T1000 (cell line): ENCODE measurements around the gene THBS4.
"Not testable (repeated sequence)": the region's sequence is repeated elsewhere in the genome, so short reads cannot be mapped to it uniquely, and the experiment has no call there.

Source experiments
- DNase-seq: peaks from one replicate; lab custom pipeline; 2025; ENCODE audit warnings: mixed read lengths; lab: John Stamatoyannopoulos, UW

Gene THBS4

GRCh38 chr5:80076131-80077050 is 41.2 kb downstream of the THBS4 start:
- no peak for DNase-seq

- no peak for DNase-seq
Observed at GRCh38 chr5:80077051-80077714, 42.0 kb downstream of the THBS4 start.

DNA sequence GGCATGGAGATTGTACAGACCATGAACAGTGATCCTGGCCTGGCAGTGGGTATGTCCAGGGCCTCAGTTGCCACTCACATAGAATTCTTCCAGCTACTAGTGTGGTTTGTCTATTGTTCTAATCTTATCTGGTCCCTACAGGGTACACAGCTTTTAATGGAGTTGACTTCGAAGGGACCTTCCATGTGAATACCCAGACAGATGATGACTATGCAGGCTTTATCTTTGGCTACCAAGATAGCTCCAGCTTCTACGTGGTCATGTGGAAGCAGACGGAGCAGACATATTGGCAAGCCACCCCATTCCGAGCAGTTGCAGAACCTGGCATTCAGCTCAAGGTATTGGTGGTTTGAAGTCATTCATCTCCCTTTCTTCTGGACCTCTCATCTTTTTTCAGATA is 43.8 kb downstream of the THBS4 start:
- no peak for DNase-seq

DNA sequence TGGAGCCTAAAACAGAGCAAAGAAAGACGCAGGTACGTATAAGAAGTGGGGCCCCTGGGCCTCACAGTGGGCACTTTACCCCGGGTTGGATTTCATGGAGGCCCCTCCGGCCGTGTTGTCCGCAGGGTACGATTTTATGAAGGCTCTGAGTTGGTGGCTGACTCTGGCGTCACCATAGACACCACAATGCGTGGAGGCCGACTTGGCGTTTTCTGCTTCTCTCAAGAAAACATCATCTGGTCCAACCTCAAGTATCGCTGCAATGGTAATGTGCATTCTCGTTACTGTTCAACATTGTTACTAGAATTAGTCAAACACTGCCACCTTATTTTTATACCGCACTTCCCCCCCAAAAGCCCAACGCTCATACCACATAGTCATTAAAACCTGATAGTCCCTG is 47.1 kb downstream of the THBS4 start:
- no peak for DNase-seq

DNA sequence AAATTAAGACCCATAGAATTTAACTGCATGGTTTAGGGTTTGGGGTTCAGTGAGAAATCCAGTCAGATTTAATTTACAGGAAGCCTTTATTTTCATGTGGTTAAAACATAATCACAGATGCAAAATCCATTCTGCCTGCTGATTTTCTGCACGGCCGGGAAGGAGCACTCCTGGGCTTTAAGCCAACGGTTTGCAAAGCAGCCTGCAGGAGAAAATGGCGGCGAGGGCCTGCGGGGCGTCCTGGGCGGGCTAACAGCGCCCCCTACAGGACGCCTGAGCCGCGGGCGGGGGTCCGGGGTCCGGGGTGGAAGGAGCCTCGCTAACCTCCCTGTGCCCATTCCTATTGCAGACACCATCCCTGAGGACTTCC is 47.6 kb downstream of the THBS4 start:
- peak; percentile 67 for DNase-seq

- no peak for DNase-seq
Observed at GRCh38 chr5:80083101-80083890, 48.1 kb downstream of the THBS4 start.

- no peak for DNase-seq
Observed at GRCh38 chr5:80090884-80091166, 55.7 kb downstream of the THBS4 start.

DNA sequence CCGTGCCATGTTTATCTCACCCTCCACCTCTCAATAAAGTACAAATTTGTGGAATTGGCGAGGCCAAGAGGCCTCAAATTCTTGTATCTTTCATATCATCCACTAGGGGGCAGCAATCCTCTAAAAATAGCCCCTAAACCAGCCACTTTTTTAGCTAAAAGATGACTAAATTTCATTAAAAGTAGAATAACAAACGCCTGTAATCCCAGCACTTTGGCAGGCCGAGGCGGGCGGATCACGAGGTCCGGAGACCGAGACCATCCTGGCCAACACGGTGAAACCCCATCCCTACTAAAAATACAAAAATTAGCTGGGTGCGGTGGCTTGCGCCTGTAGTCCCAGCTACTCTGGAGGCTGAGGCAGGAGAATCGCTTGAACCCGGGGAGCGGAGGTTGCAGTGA is 56.6 kb downstream of the THBS4 start:
- DNase-seq: not testable (repeated sequence)

DNA sequence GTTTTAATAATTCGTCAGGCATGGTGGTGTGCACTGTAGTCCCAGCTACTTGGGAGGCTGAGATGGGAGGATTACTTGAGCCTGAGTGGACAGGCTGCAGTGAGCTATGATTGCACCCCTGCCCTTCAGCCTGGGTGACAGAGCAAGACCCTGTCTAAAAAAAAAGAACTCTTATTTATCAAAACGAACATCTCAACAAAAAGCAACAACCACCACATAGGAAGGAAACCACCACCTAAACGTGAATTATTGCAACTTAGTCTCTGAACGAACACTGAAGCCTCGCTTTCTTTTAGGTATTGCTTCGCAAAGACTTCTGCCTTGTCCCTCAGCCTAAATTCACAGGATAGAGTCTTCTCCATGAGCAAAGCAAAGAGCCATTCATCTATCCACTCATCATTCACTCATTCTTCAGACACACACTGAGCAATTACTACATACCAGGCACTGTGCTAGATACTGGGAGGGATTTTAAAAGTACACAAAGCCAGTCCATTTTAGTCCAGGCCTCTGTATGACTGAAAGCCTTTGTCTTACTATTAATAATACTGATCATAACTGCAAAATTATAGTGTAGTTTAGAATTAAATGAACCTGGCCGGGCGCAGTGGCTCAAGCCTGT is 57.4 kb downstream of the THBS4 start:
- DNase-seq: no peak

GRCh38 chr5:80093796-80094195 is 58.6 kb downstream of the THBS4 start:
- no peak for DNase-seq

GRCh38 chr5:80094236-80094738 is 59.1 kb downstream of the THBS4 start:
- DNase-seq: no peak

DNA sequence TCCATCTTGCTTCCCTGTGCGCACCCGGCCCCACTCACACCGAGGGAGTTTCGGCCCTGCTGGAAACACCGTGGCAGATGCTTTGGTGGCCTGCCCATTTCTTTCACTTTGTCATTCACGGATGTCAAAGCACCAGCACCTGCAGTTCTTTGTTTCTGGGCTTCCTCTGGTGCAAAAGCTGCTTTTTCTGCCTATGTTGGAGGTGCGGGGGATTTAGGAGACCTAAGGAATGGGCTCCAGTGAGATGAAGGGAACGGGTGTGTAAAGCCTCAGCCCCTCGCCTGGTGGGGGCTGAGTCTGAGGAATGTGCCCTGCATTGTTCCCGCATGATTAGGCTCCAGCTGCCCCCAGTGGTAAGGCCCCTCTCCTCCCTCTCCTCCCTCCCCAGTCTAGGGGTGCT is 62.3 kb downstream of the THBS4 start:
- DNase-seq: no peak

GRCh38 chr5:80101993-80102392 is 66.8 kb downstream of the THBS4 start:
- DNase-seq: no peak

DNA sequence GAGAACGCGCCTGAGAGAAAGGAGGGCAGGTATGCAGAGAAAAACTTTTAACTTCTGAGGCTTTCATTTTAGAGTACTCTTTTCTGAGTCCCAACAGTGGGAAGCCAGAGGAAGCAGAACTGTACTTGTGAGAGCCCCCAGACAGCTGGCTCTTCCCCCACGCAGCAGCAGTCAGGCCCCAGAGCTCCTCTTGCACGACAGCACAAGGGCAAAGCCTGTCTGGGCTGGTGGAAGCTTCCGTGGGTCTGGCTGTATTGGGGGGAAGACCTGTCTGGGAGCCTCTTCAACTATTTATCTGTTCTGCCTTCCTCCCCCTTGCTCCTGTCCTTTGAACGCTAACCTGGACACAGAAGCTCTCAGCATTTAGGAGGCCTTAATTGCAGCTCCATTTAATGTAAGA is 68.2 kb downstream of the THBS4 start:
- DNase-seq: no peak

GRCh38 chr5:80105698-80106439 is 70.7 kb downstream of the THBS4 start:
- DNase-seq: no peak

- DNase-seq: no peak
Observed at GRCh38 chr5:80106916-80107315, 71.8 kb downstream of the THBS4 start.

- no peak for DNase-seq
Observed at GRCh38 chr5:80109646-80110478, 74.7 kb downstream of the THBS4 start.

GRCh38 chr5:80111376-80111990 is 76.3 kb downstream of the THBS4 start:
- not testable (repeated sequence) for DNase-seq

- DNase-seq: no peak
Observed at GRCh38 chr5:80114860-80115259, 79.7 kb downstream of the THBS4 start.

GRCh38 chr5:80116000-80116399 is 80.9 kb downstream of the THBS4 start:
- no peak for DNase-seq
